ENCODE data around the gene CD82. TPM values are rescaled to one million over a fixed set of nuclear protein-coding genes. Genes with fewer than 3 reads are reported as not detected.

The CD82 gene
- total RNA-seq, 1 donor from 2014 or later: 91.6 TPM

DNA sequence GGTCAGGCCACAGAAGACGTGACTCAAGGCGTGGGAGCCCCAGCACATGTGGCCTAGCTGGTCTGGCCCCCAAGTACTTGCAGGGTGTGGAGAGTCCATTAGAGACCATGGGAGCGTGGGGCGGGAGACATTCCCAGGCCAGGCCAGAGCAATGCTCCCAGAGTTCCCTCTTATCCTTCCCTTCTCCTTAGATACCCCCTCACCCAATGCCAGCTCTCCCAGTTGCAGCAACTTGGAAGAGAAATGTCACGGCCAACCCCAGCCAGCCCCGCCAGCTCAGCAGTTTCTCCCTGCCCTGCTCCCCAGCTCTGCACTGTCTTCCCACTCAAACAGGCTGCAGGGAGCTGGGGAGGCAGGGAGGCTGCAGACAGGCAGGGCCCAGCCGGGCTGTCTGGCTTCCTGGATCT lies 95.9 kb downstream of the CD82 start:
- TF ChIP-seq POLR2AphosphoS5 (IDR thresholded peaks at IDR 0.05; ENCODE audit: insufficient read depth in 1 of 2, low read depth in 1 of 2): no peak
- TF ChIP-seq, protein P1, sequence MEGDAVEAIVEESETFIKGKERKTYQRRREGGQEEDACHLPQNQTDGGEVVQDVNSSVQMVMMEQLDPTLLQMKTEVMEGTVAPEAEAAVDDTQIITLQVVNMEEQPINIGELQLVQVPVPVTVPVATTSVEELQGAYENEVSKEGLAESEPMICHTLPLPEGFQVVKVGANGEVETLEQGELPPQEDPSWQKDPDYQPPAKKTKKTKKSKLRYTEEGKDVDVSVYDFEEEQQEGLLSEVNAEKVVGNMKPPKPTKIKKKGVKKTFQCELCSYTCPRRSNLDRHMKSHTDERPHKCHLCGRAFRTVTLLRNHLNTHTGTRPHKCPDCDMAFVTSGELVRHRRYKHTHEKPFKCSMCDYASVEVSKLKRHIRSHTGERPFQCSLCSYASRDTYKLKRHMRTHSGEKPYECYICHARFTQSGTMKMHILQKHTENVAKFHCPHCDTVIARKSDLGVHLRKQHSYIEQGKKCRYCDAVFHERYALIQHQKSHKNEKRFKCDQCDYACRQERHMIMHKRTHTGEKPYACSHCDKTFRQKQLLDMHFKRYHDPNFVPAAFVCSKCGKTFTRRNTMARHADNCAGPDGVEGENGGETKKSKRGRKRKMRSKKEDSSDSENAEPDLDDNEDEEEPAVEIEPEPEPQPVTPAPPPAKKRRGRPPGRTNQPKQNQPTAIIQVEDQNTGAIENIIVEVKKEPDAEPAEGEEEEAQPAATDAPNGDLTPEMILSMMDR (IDR thresholded peaks at IDR 0.05): no peak
- TF ChIP-seq POLR2A (IDR thresholded peaks at IDR 0.05): no peak
- Histone ChIP-seq H3K4me3 (no peak overlapping the region), H3K9me3 (no peaks in the 10 kb centered on the region), H3K27ac (no peak overlapping the region), H3K27me3 (no peaks in the 10 kb centered on the region), H3K36me3 (no peaks in the 10 kb centered on the region), H3K4me1 (no peaks in the 10 kb centered on the region)
- DNase-seq (ENCODE audit: extremely low spot score in 2 of 2): no peak
- intact Hi-C loops (cut with DNase I): no loop called here

Small RNA genes within 50 kb of the gene (small RNA-seq; reads per million reads assigned to genes)
- gene AC104010.1: not detected

Other genes starting within 250 kb of the CD82 start
- gene TSPAN18, start 161.3 kb downstream of the CD82 start, total RNA-seq: 12.8 TPM